KG1 (cell line): ENCODE results near the gene POP5.

Source experiments
- DNase-seq: peaks from one replicate; lab custom pipeline; 2025; lab: John Stamatoyannopoulos, UW

POP5 gene

GRCh38 chr12:120588948-120589930 lies 8.0 kb upstream of the POP5 start:
- DNase-seq = no peak

GRCh38 chr12:120588371-120588770 lies 7.2 kb upstream of the POP5 start:
- DNase-seq = no peak

GRCh38 chr12:120586860-120587259 lies 5.7 kb upstream of the POP5 start:
- no peak for DNase-seq

GRCh38 chr12:120586206-120586605 lies 5.0 kb upstream of the POP5 start:
- DNase-seq = no peak

- no peak for DNase-seq
Observed at GRCh38 chr12:120584343-120585149, 3.3 kb upstream of the POP5 start.

- DNase-seq = peak; percentile 55
Observed at GRCh38 chr12:120583478-120584030, 2.4 kb upstream of the POP5 start.

GRCh38 chr12:120581998-120582397 lies 796 bp upstream of the POP5 start:
- DNase-seq = no peak

- no peak for DNase-seq
Observed at GRCh38 chr12:120579179-120579578, 2.0 kb downstream of the POP5 start.

- DNase-seq = no peak
Observed at GRCh38 chr12:120574106-120574505, 7.1 kb downstream of the POP5 start.

GRCh38 chr12:120573560-120573959 lies 7.6 kb downstream of the POP5 start:
- DNase-seq = no peak

GRCh38 chr12:120571299-120571698 lies 9.9 kb downstream of the POP5 start:
- no peak for DNase-seq

- DNase-seq = no peak
Observed at GRCh38 chr12:120563495-120563894, 17.7 kb downstream of the POP5 start.

GRCh38 chr12:120562906-120563305 lies 18.3 kb downstream of the POP5 start:
- no peak for DNase-seq

GRCh38 chr12:120557589-120557988 lies 23.6 kb downstream of the POP5 start:
- no peak for DNase-seq

GRCh38 chr12:120554678-120555077 lies 26.5 kb downstream of the POP5 start:
- no peak for DNase-seq

GRCh38 chr12:120546050-120546386 lies 35.2 kb downstream of the POP5 start:
- DNase-seq = no peak

GRCh38 chr12:120544691-120545090 lies 36.5 kb downstream of the POP5 start:
- no peak for DNase-seq

GRCh38 chr12:120542166-120542565 lies 39.0 kb downstream of the POP5 start:
- DNase-seq = no peak

GRCh38 chr12:120540445-120540844 lies 40.8 kb downstream of the POP5 start:
- no peak for DNase-seq

GRCh38 chr12:120539303-120539702 lies 41.9 kb downstream of the POP5 start:
- DNase-seq = no peak

GRCh38 chr12:120538281-120539156 lies 42.7 kb downstream of the POP5 start:
- DNase-seq = no peak

- no peak for DNase-seq
Observed at GRCh38 chr12:120537856-120538220, 43.4 kb downstream of the POP5 start.
